K562 (cell line): ENCODE measurements around the gene AKT3. TPM values are rescaled to one million over a fixed set of nuclear protein-coding genes. Genes with fewer than 3 reads are reported as not detected.

Experiments used
- ATAC-seq: fragments of 200-7000 bp; cut with Tn5 transposase; 3 replicates; pipeline ENCODE4 v1.9.1; 2020; ENCODE audit warnings: moderate library complexity
- BruUV-seq: library from RNA; stranded (reverse); fragments of 400-500 nt; replicated peaks from 2 replicates; lab custom pipeline; 2021; lab: Mats Ljungman, UMichigan
- CTCF ChIA-PET: fragments of 300-600 bp; formaldehyde crosslinking; extraction: SDS; loops from one replicate; lab custom pipeline; 2021; ENCODE audit warnings: low intra/inter-chr PET ratio; lab: Yijun Ruan, JAX
- POLR2A ChIA-PET: fragments of 300-600, 350-650 bp; sonication (Branson Sonifier 250); formaldehyde crosslinking; extraction: SDS; loops from one replicate; lab custom pipeline; 2021; ENCODE audit warnings: antibody characterized with exemption, inconsistent platforms; lab: Yijun Ruan, JAX
- DNase-seq, 4 experiments: peaks; one replicate each; pipeline versions ENCODE4 v3.0.0 to v3.0.0-alpha.2; 2011 to 2018; ENCODE audit warnings: low spot score in 3 of 4, mixed read lengths in 3 of 4; ENCODE audit errors: extremely low read depth in 1 of 4
- FAIRE-seq: peaks from 2 replicates; lab custom pipeline; 2011; peaks lifted over from hg19 to GRCh38; lab: Jason Lieb, UNC
- H2AFZ ChIP-seq: 2 replicates; pipeline ENCODE4 v1.6.0; 2011; ENCODE audit warnings: low read depth, low read length, control low read depth, inconsistent platforms
- H3K27ac ChIP-seq: fragments of 200-600 bp; 3 replicates; pipeline ENCODE4 v1.8.0; 2011; ENCODE audit warnings: low read depth, mild to moderate bottlenecking, control low read depth, inconsistent platforms, low read length, moderate library complexity, mixed read lengths; ENCODE audit errors: extremely low read depth
- H3K27me3 ChIP-seq, 2 experiments: fragments of 300-600 bp in 1 of 2; 2 replicates in 1 of 2; 3 replicates in 1 of 2; pipeline versions ENCODE4 v1.6.0 to v1.8.0; 2011; ENCODE audit warnings: inconsistent platforms in 2 of 2, low read length in 2 of 2, mild to moderate bottlenecking in 1 of 2, mixed read lengths in 1 of 2, moderate library complexity in 1 of 2; ENCODE audit not compliant: control insufficient read depth in 2 of 2, insufficient read depth in 2 of 2
- H3K36me3 ChIP-seq: fragments of 300-600 bp; 3 replicates; pipeline ENCODE4 v1.8.0; 2011; ENCODE audit warnings: mild to moderate bottlenecking, low read length, inconsistent platforms; ENCODE audit not compliant: control insufficient read depth, insufficient read depth
- H3K4me1 ChIP-seq, 2 experiments: fragments of 200-600 bp in 1 of 2; replicated peaks in 1 of 2; 2 replicates in 1 of 2; 3 replicates in 1 of 2; pipeline versions ENCODE4 v1.5.1 to v1.8.0; 2011; ENCODE audit warnings: inconsistent platforms in 2 of 2, low read length in 2 of 2, mild to moderate bottlenecking in 1 of 2, mixed read lengths in 1 of 2, moderate library complexity in 1 of 2; ENCODE audit not compliant: control insufficient read depth in 2 of 2, insufficient read depth in 2 of 2
- H3K4me2 ChIP-seq: 2 replicates; pipeline ENCODE4 v1.6.1; 2011; ENCODE audit warnings: low read length, control low read depth, inconsistent platforms, mixed read lengths; ENCODE audit not compliant: insufficient read depth
- H3K4me3 ChIP-seq: fragments of 200-600 bp; sonication (generic), shearing (Covaris generic); 2 replicates; pipeline ENCODE4 v1.5.1; 2016; ENCODE audit warnings: control low read depth, inconsistent platforms
- H3K79me2 ChIP-seq: fragments of 200-600 bp; 3 replicates; pipeline ENCODE4 v1.8.0; 2011; ENCODE audit warnings: low read length, inconsistent platforms; ENCODE audit not compliant: control insufficient read depth, insufficient read depth
- H3K9ac ChIP-seq, 2 experiments: 2 replicates each; pipeline versions ENCODE4 v1.6.0 to v1.6.1; 2011; ENCODE audit warnings: low read depth in 2 of 2, low read length in 2 of 2, control low read depth in 1 of 2, inconsistent platforms in 1 of 2, mild to moderate bottlenecking in 1 of 2, mixed read lengths in 1 of 2; ENCODE audit not compliant: insufficient read depth in 1 of 2
- H3K9me1 ChIP-seq: one replicate; pipeline ENCODE4 v1.6.0; 2011; ENCODE audit warnings: inconsistent platforms, mild to moderate bottlenecking, low read length, moderate library complexity; ENCODE audit not compliant: control insufficient read depth, insufficient read depth
- H3K9me3 ChIP-seq: replicated peaks from 2 replicates; pipeline ENCODE4 v1.5.1; 2011; ENCODE audit warnings: low read depth, low read length, inconsistent platforms; ENCODE audit not compliant: control insufficient read depth, insufficient read depth
- H4K20me1 ChIP-seq: replicated peaks from 2 replicates; pipeline ENCODE4 v1.6.1; 2011; ENCODE audit warnings: low read length, inconsistent platforms, mixed read lengths; ENCODE audit not compliant: control insufficient read depth, insufficient read depth
- CXXC5 ChIP-seq: fragments of 250-450 bp; sonication (Bioruptor Pico); IDR thresholded peaks from 2 replicates; pipeline ENCODE4 v1.8.0; 2022; ENCODE audit warnings: inconsistent platforms, mild to moderate bottlenecking, moderate library complexity
- SLC30A9 ChIP-seq: fragments of 250-450 bp; sonication (Bioruptor Pico); IDR thresholded peaks from 2 replicates; pipeline ENCODE4 v1.8.0; 2022; ENCODE audit warnings: mild to moderate bottlenecking, moderate library complexity
- SMC3 ChIP-seq: conservative IDR thresholded peaks from 2 replicates; pipeline ENCODE4 v1.6.1; 2011; ENCODE audit warnings: low read depth, low read length, improper control_type of control experiment; ENCODE audit not compliant: insufficient read depth
- WGBS: fragments of 100-300 bp; shearing (Covaris generic); methylation state at CpG from one replicate; pipeline ENCODE4 v1.1.6; 2016; ENCODE audit warnings: low coverage, mixed read lengths; ENCODE audit not compliant: insufficient coverage; ENCODE audit errors: missing lambda C conversion rate; 5-methylcytosine and 5-hydroxymethylcytosine counted together
- in situ Hi-C: fragments of 300-500 bp; cut with MboI; formaldehyde crosslinking; loops from 4 replicates; pipeline ENCODE4 v1.15.0; 2018; ENCODE audit warnings: inconsistent platforms, mixed read lengths
- intact Hi-C: fragments of 100-400 bp; cut with micrococcal nuclease; formaldehyde crosslinking; loops from 2 replicates; pipeline ENCODE4 v1.14.2; 2022
- polyA plus RNA-seq, 8 experiments: library from polyadenylated mRNA; depleted of rRNA in 4 of 8; stranded (reverse) in 5 of 8; unstranded in 3 of 8; fragments of >200 nt; fragmentation: Nextera tagmentation in 2 of 8; fragmentation: Illumina TruSeq in 1 of 8; extraction: Ambion mirVana in 2 of 8; extraction: Trizol in 1 of 8; gene quantifications; 2 replicates each; pipeline versions ENCODE4 v1.2.1 to v1.2.3, GENCODE V29; 2011 to 2014; ENCODE audit warnings: inconsistent platforms in 1 of 8, missing spikeins in 1 of 8
- total RNA-seq, 7 experiments: library from RNA; depleted of rRNA in 6 of 7; stranded (reverse); fragments of >200 nt in 6 of 7; fragmentation: Illumina TruSeq in 2 of 7; extraction: Trizol in 2 of 7; gene quantifications; 2 replicates each; pipeline versions ENCODE4 v1.2.1 to v1.2.3, GENCODE V29; 2011 to 2021; ENCODE audit warnings: low replicate concordance in 1 of 7
- TF ChIP-seq, protein P1 (sequence below): sonication (generic); formaldehyde crosslinking; IDR thresholded peaks from 2 replicates; pipeline ENCODE4 v1.8.1; 2023; ENCODE audit warnings: mild to moderate bottlenecking, missing genetic modification reagents
- TF ChIP-seq, protein P2 (sequence below): fragments of 250-450 bp; sonication (Bioruptor Pico); IDR thresholded peaks from 2 replicates; pipeline ENCODE4 v1.5.1; 2021; ENCODE audit warnings: mild to moderate bottlenecking
- TF ChIP-seq, protein P3 (sequence below): fragments of 450-650 bp; formaldehyde crosslinking; IDR thresholded peaks from 2 replicates; pipeline ENCODE4 v1.4.0; 2022; ENCODE audit warnings: mild to moderate bottlenecking, moderate library complexity
- TF ChIP-seq, protein P4 (sequence below): sonication (generic); formaldehyde crosslinking; IDR thresholded peaks from 2 replicates; pipeline ENCODE4 v1.8.0; 2023; ENCODE audit warnings: mild to moderate bottlenecking, missing genetic modification reagents
- TF ChIP-seq, protein P5 (sequence below): sonication (generic); formaldehyde crosslinking; IDR thresholded peaks from 2 replicates; pipeline ENCODE4 v1.8.1; 2023; ENCODE audit warnings: mild to moderate bottlenecking, missing genetic modification reagents

Gene AKT3
- total and polyA plus RNA-seq, 9 of the 15 experiments (the other 6 are each of a cell fraction or from before 2014, with no cell fraction given), result 0.04 to 0.54 (median 0.18) TPM; not detected in 1

DNA sequence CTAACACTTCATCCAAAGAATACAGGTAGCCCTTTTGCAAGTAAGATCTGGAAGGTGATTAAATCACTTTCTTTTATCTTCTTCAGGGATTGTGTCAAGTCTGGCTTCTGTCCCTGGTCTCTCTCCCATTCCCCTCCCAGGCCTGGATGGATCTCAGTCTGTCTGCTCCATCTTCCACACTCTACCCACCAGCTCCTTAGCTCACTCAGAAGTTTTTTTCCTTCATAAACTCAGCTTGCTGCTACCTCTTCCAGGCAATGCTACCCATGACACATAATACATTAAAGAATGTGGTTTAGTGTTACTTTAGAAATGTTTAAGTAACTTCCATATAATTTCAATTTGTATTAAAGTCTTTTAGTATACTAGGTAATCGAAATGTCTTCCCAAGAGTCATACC is 133.1 kb downstream of the AKT3 start (continued):
- TF ChIP-seq, protein P1, sequence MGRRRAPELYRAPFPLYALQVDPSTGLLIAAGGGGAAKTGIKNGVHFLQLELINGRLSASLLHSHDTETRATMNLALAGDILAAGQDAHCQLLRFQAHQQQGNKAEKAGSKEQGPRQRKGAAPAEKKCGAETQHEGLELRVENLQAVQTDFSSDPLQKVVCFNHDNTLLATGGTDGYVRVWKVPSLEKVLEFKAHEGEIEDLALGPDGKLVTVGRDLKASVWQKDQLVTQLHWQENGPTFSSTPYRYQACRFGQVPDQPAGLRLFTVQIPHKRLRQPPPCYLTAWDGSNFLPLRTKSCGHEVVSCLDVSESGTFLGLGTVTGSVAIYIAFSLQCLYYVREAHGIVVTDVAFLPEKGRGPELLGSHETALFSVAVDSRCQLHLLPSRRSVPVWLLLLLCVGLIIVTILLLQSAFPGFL (CRISPR knock-in tag), result no peak
- no peak for TF ChIP-seq CXXC5 (CRISPR knock-in tag)

DNA sequence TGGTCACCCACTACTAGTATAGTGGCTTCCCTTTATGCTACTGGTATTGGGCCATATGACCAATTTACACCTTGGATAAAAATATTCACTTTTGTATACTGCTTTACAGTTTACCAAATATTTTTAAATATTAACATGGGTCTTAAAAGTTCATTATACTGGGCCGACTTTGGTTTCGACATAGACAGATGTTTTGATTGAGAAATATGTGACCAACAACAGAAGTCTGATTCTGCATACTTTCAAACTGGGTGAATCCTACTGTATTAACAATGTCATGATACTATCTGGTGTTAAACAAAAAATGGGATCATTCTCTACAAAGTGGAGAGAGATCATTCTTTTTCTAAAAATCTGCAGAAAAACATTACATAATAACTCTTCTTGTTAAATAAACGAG is 134.8 kb downstream of the AKT3 start:
- 0% methylated on average over 3 of the region's 3 CpGs for WGBS
- H3K9me3 ChIP-seq, result no peaks in the 10 kb centered on the region
- in situ Hi-C loops (no loop called here), intact Hi-C loops (no loop called here)
- no peak overlapping the region for H3K9ac ChIP-seq
- H3K4me3 ChIP-seq, result no peak overlapping the region
- BruUV-seq, result no TSS peak
- H3K36me3 ChIP-seq, result no peaks in the 10 kb centered on the region
- no peak for ATAC-seq
- DNase-seq, result no peak
- no peak overlapping the region for H3K4me2 ChIP-seq
- FAIRE-seq, result no peak
- H3K27ac ChIP-seq, result no peak overlapping the region
- POLR2A ChIA-PET, result no interaction called here
- no peaks in the 10 kb centered on the region for H3K79me2 ChIP-seq
- H3K4me1 ChIP-seq, result no peaks in the 10 kb centered on the region
- H4K20me1 ChIP-seq, result no peaks in the 10 kb centered on the region
- H2AFZ ChIP-seq, result no peak overlapping the region
- H3K9me1 ChIP-seq, result no peaks in the 10 kb centered on the region
- CTCF ChIA-PET, result no interaction called here
- no peaks in the 10 kb centered on the region for H3K27me3 ChIP-seq
- TF ChIP-seq, protein P2, sequence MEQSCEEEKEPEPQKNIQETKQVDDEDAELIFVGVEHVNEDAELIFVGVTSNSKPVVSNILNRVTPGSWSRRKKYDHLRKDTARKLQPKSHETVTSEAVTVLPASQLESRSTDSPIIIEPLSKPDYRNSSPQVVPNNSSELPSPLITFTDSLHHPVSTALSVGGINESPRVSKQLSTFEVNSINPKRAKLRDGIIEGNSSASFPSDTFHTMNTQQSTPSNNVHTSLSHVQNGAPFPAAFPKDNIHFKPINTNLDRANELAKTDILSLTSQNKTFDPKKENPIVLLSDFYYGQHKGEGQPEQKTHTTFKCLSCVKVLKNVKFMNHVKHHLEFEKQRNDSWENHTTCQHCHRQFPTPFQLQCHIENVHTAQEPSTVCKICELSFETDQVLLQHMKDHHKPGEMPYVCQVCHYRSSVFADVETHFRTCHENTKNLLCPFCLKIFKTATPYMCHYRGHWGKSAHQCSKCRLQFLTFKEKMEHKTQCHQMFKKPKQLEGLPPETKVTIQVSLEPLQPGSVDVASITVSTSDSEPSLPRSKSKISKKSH (CRISPR knock-in tag), result no peak
- no peak for TF ChIP-seq SMC3
- TF ChIP-seq, protein P3, sequence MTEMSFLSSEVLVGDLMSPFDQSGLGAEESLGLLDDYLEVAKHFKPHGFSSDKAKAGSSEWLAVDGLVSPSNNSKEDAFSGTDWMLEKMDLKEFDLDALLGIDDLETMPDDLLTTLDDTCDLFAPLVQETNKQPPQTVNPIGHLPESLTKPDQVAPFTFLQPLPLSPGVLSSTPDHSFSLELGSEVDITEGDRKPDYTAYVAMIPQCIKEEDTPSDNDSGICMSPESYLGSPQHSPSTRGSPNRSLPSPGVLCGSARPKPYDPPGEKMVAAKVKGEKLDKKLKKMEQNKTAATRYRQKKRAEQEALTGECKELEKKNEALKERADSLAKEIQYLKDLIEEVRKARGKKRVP, result no peak
- TF ChIP-seq SLC30A9 (CRISPR knock-in tag), result no peak
- TF ChIP-seq, protein P4, sequence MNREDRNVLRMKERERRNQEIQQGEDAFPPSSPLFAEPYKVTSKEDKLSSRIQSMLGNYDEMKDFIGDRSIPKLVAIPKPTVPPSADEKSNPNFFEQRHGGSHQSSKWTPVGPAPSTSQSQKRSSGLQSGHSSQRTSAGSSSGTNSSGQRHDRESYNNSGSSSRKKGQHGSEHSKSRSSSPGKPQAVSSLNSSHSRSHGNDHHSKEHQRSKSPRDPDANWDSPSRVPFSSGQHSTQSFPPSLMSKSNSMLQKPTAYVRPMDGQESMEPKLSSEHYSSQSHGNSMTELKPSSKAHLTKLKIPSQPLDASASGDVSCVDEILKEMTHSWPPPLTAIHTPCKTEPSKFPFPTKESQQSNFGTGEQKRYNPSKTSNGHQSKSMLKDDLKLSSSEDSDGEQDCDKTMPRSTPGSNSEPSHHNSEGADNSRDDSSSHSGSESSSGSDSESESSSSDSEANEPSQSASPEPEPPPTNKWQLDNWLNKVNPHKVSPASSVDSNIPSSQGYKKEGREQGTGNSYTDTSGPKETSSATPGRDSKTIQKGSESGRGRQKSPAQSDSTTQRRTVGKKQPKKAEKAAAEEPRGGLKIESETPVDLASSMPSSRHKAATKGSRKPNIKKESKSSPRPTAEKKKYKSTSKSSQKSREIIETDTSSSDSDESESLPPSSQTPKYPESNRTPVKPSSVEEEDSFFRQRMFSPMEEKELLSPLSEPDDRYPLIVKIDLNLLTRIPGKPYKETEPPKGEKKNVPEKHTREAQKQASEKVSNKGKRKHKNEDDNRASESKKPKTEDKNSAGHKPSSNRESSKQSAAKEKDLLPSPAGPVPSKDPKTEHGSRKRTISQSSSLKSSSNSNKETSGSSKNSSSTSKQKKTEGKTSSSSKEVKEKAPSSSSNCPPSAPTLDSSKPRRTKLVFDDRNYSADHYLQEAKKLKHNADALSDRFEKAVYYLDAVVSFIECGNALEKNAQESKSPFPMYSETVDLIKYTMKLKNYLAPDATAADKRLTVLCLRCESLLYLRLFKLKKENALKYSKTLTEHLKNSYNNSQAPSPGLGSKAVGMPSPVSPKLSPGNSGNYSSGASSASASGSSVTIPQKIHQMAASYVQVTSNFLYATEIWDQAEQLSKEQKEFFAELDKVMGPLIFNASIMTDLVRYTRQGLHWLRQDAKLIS (CRISPR knock-in tag), result no peak
- TF ChIP-seq, protein P5, sequence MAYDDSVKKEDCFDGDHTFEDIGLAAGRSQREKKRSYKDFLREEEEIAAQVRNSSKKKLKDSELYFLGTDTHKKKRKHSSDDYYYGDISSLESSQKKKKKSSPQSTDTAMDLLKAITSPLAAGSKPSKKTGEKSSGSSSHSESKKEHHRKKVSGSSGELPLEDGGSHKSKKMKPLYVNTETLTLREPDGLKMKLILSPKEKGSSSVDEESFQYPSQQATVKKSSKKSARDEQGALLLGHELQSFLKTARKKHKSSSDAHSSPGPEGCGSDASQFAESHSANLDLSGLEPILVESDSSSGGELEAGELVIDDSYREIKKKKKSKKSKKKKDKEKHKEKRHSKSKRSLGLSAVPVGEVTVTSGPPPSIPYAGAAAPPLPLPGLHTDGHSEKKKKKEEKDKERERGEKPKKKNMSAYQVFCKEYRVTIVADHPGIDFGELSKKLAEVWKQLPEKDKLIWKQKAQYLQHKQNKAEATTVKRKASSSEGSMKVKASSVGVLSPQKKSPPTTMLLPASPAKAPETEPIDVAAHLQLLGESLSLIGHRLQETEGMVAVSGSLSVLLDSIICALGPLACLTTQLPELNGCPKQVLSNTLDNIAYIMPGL (CRISPR knock-in tag), result no peak
